RWPE1 (cell line): ENCODE measurements around the gene CUL9.

Experiments used
- CTCF ChIA-PET: fragments of 350-600 bp; sonication (Branson Sonifier 250); formaldehyde crosslinking; extraction: SDS; loops from one replicate; lab custom pipeline; 2021; lab: Yijun Ruan, JAX
- POLR2A ChIA-PET: fragments of 400-600 bp; formaldehyde crosslinking; extraction: SDS; loops from one replicate; lab custom pipeline; 2020; ENCODE audit warnings: antibody characterized with exemption; ENCODE audit not compliant: low non-redundant PET; lab: Yijun Ruan, JAX
- DNase-seq: peaks from one replicate; pipeline ENCODE4 v3.0.0; 2012; ENCODE audit warnings: low spot score
- H3K27ac ChIP-seq: fragments of 450-650 bp; 2 replicates; pipeline ENCODE4 v1.5.1; 2017
- CTCF ChIP-seq: fragments of 450-650 bp; conservative IDR thresholded peaks from 2 replicates; pipeline ENCODE4 v1.5.1; 2017; ENCODE audit warnings: low read depth, mild to moderate bottlenecking

The CUL9 gene

GRCh38 chr6:43268782-43269272 is 86.8 kb downstream of the CUL9 start:
- CTCF ChIA-PET: interaction anchor here (0.5 to 1.6 kb wide), 3 partner anchors 40 to 179 kb away, joined by 3 to 8 read pairs (median 5); partner anchors contain the start of gene CRIP3
- no peak for DNase-seq
- TF ChIP-seq CTCF: no peak
- POLR2A ChIA-PET: no interaction called here
- no peak overlapping the region for H3K27ac ChIP-seq

GRCh38 chr6:43269273-43270007 is 87.4 kb downstream of the CUL9 start:
- DNase-seq: no peak
- ChIA-PET CTCF (interaction anchor here (0.7 to 1.6 kb wide), 2 partner anchors 39 to 65 kb away, joined by 3 to 8 read pairs; partner anchors contain the start of gene CRIP3), POLR2A (no interaction called here)
- no peak for TF ChIP-seq CTCF
- no peak overlapping the region for H3K27ac ChIP-seq

- ChIA-PET POLR2A (no interaction called here), CTCF (interaction anchor here (0.6 kb wide), 1 partner anchor 127 kb away, joined by 3 read pairs; no protein-coding TSS in a partner anchor)
- no peak for TF ChIP-seq CTCF
- no peak for DNase-seq
- no peak overlapping the region for H3K27ac ChIP-seq
Measured at GRCh38 chr6:43271103-43271815, 89.3 kb downstream of the CUL9 start.

GRCh38 chr6:43271944-43272343 is 89.9 kb downstream of the CUL9 start:
- TF ChIP-seq CTCF: no peak
- ChIA-PET POLR2A (no interaction called here), CTCF (no interaction called here)
- no peak for DNase-seq
- no peak overlapping the region for H3K27ac ChIP-seq

GRCh38 chr6:43273707-43274106 is 91.7 kb downstream of the CUL9 start:
- no peak overlapping the region for H3K27ac ChIP-seq
- no peak for TF ChIP-seq CTCF
- ChIA-PET POLR2A (no interaction called here), CTCF (no interaction called here)
- DNase-seq: no peak
